ENCODE data around the gene ENG. TPM values are rescaled to one million over a fixed set of nuclear protein-coding genes. Genes with fewer than 3 reads are reported as not detected.

Gene ENG
- total and polyA plus RNA-seq, 8 donors: 4.0 to 58.5 (median 25.2) TPM

GRCh38 chr9:127865645-127866464, 11.4 kb upstream of the ENG start:
- H3K27ac ChIP-seq: no peak overlapping the region
- WGBS, 5 donors: 68 to 83% (median 79%) methylated on average over 19 of the region's 19 CpGs
- peaks cover 3 to 35% (median 27%) of the 10 kb centered on the region in 4 donors for H3K36me3 ChIP-seq
- TF ChIP-seq POLR2AphosphoS5 (IDR thresholded peaks at IDR 0.05) (no peak), POLR2A (IDR thresholded peaks at IDR 0.05) (no peak), EP300 (IDR thresholded peaks at IDR 0.05) (no peak)
- TF ChIP-seq, protein P1, sequence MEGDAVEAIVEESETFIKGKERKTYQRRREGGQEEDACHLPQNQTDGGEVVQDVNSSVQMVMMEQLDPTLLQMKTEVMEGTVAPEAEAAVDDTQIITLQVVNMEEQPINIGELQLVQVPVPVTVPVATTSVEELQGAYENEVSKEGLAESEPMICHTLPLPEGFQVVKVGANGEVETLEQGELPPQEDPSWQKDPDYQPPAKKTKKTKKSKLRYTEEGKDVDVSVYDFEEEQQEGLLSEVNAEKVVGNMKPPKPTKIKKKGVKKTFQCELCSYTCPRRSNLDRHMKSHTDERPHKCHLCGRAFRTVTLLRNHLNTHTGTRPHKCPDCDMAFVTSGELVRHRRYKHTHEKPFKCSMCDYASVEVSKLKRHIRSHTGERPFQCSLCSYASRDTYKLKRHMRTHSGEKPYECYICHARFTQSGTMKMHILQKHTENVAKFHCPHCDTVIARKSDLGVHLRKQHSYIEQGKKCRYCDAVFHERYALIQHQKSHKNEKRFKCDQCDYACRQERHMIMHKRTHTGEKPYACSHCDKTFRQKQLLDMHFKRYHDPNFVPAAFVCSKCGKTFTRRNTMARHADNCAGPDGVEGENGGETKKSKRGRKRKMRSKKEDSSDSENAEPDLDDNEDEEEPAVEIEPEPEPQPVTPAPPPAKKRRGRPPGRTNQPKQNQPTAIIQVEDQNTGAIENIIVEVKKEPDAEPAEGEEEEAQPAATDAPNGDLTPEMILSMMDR (IDR thresholded peaks at IDR 0.05): no peak
- intact Hi-C loops (cut with DNase I; ENCODE audit: low total_unique reads): loop anchor here (10.0 kb wide), 1 partner anchor 61 kb away; the partner anchor contains the start of gene FPGS
- DNase-seq: peak in 1 of 2 donors; percentile 3
- H3K4me3 ChIP-seq: no peak overlapping the region
- H3K9me3 ChIP-seq: no peaks in the 10 kb centered on the region
- H3K4me1 ChIP-seq: peaks cover 7 to 25% (median 18%) of the 10 kb centered on the region in 4 donors
- no peaks in the 10 kb centered on the region for H3K27me3 ChIP-seq

GRCh38 chr9:127863191-127863621, 8.7 kb upstream of the ENG start:
- TF ChIP-seq, protein P1 (IDR thresholded peaks at IDR 0.05): no peak
- TF ChIP-seq POLR2AphosphoS5 (IDR thresholded peaks at IDR 0.05) (no peak), POLR2A (IDR thresholded peaks at IDR 0.05) (no peak), EP300 (IDR thresholded peaks at IDR 0.05) (no peak)
- H3K4me1 ChIP-seq: peaks cover 16 to 40% (median 29%) of the 10 kb centered on the region in 4 donors
- H3K9me3 ChIP-seq: no peaks in the 10 kb centered on the region
- peaks cover 3 to 12% (median 11%) of the 10 kb centered on the region in 4 donors for H3K36me3 ChIP-seq
- WGBS, 5 donors: 82 to 86% (median 84%) methylated on average over 13 of the region's 13 CpGs
- DNase-seq: no peak
- H3K27me3 ChIP-seq: no peaks in the 10 kb centered on the region
- peak overlapping the region in 4 of 5 donors; percentile 58 to 76 (median 64) for H3K27ac ChIP-seq
- intact Hi-C loops (cut with DNase I; ENCODE audit: low total_unique reads): loop anchor here (10.0 kb wide), 1 partner anchor 58 kb away; the partner anchor contains the start of gene FPGS
- H3K4me3 ChIP-seq: no peak overlapping the region

- Histone ChIP-seq H3K9me3 (no peaks in the 10 kb centered on the region), H3K4me3 (no peak overlapping the region), H3K4me1 (peaks cover 21 to 48% (median 34%) of the 10 kb centered on the region in 4 donors), H3K27me3 (no peaks in the 10 kb centered on the region), H3K27ac (peak overlapping the region; percentile 54 to 76 (median 59)), H3K36me3 (peaks cover 2 to 3% (median 3%) of the 10 kb centered on the region in 4 donors)
- DNase-seq: peak; percentile 57 to 84
- TF ChIP-seq, protein P1 (IDR thresholded peaks at IDR 0.05): no peak
- no peak for TF ChIP-seq EP300 (IDR thresholded peaks at IDR 0.05)
- TF ChIP-seq POLR2AphosphoS5 (IDR thresholded peaks at IDR 0.05): peak in 2 of 3 donors; percentile 16 to 54
- TF ChIP-seq POLR2A (IDR thresholded peaks at IDR 0.05): no peak
- WGBS, 5 donors: 39 to 50% (median 44%) methylated on average over 25 to 29 of the region's 29 CpGs
- intact Hi-C loops (cut with DNase I; ENCODE audit: low total_unique reads): loop anchor here (10.0 kb wide), 1 partner anchor 58 kb away; the partner anchor contains the start of gene FPGS
Observed at GRCh38 chr9:127862075-127863011, 7.9 kb upstream of the ENG start.

DNA sequence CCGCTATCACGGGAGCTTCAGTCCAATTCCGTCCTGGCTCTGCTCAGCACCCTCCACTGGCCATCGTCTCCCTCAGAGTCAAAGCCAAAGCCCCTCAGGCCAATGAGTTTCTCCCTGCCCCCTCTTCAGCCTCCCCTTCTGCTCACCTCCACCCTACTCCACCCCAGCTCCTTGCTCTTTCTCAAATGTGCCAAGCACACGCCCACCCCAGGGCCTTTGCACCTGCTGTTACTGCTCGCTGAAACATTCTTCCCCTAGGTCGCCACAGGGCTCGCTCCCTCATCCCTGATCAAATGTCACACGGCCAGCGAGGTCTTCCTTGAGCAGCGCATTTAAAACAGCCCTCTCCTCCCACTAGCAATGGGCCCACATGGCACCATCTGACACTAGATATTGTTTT, 6.3 kb upstream of the ENG start:
- WGBS, 5 donors: 93 to 99% (median 97%) methylated on average over 11 of the region's 11 CpGs
- Histone ChIP-seq H3K4me1 (peaks cover 21 to 48% (median 34%) of the 10 kb centered on the region in 4 donors), H3K27me3 (no peaks in the 10 kb centered on the region), H3K9me3 (no peaks in the 10 kb centered on the region), H3K4me3 (no peak overlapping the region), H3K36me3 (no peaks in the 10 kb centered on the region), H3K27ac (peak overlapping the region in 1 of 5 donors; percentile 70)
- no peak for DNase-seq
- intact Hi-C loops (cut with DNase I; ENCODE audit: low total_unique reads): loop anchor here (10.0 kb wide), 1 partner anchor 56 kb away; the partner anchor contains the start of gene FPGS
- TF ChIP-seq, protein P1 (IDR thresholded peaks at IDR 0.05): no peak
- TF ChIP-seq POLR2A (IDR thresholded peaks at IDR 0.05): no peak
- TF ChIP-seq POLR2AphosphoS5 (IDR thresholded peaks at IDR 0.05): no peak
- TF ChIP-seq EP300 (IDR thresholded peaks at IDR 0.05): no peak

Data from stomach (tissue), 9 donors.